HG03064 (cell line): ENCODE measurements around the gene FKBP1A.

Source experiments
- ATAC-seq: cut with Tn5 transposase; IDR thresholded peaks from one replicate; pipeline ENCODE4 v1.9.1; 2021; ENCODE audit warnings: low read depth; ENCODE audit not compliant: unreplicated experiment

FKBP1A gene

GRCh38 chr20:1335961-1336698 lies 56.7 kb downstream of the FKBP1A start:
- no peak for ATAC-seq

DNA sequence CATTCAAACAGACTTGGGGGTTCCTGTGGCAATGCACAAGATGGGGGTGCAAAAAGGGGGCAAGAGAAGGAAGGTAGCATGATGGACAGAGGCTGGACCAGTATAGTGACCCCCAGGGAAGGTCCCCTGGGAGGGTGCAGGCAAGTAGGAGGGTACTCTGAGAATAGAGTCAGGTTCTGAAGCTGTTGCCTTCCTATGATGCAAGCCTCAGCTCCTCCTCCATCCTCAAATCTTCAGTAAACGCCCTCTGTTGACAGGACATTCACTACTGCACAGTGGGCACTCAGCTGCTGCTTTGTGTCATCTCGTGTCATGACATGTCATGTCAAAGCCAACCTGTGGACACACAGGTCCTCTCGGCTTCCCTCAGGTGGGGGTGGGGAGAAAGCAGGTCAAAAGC lies 58.1 kb downstream of the FKBP1A start:
- no peak for ATAC-seq

DNA sequence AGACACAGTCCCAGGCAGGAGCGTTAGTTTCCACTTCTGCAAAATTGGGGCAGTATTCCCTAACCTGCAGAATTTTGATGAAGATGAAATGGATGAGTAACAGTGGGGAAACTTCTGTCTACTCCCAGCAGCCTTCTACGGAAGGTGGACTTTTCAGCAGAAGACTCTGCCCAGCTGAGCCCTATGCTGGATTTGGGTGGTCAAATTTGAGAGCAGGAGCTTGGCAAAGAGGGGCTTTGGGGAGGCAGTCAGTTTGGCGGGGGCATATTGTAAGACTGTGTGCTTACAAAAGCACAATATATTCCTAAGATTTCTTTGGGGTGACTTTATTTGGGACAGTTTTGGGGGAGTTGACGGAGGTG lies 58.5 kb downstream of the FKBP1A start:
- ATAC-seq, result no peak

- no peak for ATAC-seq
Observed at GRCh38 chr20:1333462-1334369, 59.1 kb downstream of the FKBP1A start.

DNA sequence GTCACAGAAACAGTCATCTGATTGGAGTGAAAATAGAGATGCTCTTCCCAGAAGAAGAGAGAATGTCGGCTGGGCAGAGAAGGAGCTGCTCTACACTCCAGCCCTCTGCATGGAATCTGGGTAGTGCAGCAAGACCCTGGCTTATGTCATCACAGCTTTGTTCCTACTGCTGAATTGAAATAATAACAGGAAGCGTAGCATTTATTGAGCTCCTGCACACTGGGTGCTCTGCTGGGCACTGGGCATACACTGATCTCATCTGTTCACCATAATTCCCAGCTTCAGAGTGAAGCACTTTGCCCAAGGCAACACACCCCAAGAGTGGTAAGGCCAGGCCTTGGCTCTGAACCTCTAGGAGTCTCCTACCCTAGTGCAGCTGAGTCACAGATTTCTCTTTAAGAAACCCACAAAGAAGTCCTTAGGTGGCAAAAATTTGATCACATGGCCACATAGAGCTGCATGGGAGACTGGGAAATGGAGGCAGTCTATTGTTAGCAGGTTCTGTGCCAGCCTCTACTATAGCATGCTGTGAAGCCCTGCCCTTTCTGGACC lies 60.0 kb downstream of the FKBP1A start:
- no peak for ATAC-seq

DNA sequence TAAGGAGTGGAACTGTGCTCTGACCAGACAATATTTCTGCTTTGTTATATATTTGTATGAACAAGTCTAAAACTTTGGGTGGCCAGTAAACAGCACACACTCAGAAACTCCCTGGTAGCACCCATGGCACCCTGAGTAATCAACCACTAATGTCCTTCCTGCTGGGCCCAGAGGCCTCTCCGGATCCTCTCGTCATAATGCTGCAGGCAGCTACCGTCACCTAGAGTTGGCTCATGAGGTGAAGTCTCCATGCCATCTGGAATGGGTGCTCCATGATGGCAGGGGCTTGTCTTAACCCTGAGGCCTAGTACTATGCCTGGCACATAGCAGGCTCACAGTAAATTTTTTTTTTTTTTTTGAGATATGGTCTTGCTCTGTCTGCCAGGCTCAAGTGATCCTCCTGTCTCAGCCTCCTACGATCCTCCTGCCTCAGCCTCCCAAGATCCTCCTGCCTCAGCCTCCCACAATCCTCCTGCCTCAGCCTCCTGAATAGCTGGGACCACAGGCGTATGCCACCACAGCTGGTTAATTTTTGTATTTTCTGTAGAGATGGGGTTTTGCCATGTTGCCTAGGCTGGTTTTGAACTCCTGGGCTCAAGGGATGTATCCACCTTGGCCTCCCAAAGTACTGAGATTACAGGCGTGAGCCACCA lies 60.9 kb downstream of the FKBP1A start:
- ATAC-seq, result no peak

GRCh38 chr20:1331101-1331500 lies 61.8 kb downstream of the FKBP1A start:
- no peak for ATAC-seq

GRCh38 chr20:1330075-1330830 lies 62.6 kb downstream of the FKBP1A start:
- no peak for ATAC-seq

DNA sequence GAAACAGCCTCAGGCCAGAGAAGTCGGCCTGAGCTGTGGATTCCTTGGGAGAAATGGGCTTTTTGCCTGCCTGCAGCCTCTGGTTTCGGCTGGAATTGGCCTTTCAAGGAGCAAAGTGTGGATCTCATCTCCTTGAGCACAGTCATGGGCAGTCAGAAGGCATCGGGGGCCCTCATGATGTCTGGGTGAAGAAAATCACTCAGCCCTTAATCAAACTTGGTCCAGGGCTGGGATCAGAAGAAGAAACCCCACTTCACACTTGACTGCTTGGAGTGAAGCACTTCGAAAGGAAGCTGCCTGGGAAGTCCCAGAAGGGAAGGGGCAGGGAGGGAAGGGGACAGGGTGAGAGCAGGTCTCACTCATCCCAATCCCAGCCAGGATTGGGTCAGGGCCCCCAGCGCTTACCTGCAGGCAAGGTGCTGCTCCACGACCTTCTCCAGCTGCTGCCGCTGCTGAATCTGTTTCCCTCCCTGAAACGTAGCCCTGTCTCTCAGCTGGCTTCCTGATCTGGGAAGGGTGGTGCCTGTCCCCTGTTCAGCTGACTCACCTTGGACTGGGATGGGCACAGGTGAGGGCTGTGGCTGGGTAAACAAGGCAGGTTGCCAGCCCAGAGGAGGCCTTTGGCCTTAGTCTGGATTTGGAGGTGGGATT lies 64.0 kb downstream of the FKBP1A start, which contains the start of gene SDCBP2:
TSS of gene SDCBP2 (minus strand) at position 460 of the 651 bp plus-strand sequence. CDS start 8,723 bp downstream, outside the sequence.
- no peak for ATAC-seq

DNA sequence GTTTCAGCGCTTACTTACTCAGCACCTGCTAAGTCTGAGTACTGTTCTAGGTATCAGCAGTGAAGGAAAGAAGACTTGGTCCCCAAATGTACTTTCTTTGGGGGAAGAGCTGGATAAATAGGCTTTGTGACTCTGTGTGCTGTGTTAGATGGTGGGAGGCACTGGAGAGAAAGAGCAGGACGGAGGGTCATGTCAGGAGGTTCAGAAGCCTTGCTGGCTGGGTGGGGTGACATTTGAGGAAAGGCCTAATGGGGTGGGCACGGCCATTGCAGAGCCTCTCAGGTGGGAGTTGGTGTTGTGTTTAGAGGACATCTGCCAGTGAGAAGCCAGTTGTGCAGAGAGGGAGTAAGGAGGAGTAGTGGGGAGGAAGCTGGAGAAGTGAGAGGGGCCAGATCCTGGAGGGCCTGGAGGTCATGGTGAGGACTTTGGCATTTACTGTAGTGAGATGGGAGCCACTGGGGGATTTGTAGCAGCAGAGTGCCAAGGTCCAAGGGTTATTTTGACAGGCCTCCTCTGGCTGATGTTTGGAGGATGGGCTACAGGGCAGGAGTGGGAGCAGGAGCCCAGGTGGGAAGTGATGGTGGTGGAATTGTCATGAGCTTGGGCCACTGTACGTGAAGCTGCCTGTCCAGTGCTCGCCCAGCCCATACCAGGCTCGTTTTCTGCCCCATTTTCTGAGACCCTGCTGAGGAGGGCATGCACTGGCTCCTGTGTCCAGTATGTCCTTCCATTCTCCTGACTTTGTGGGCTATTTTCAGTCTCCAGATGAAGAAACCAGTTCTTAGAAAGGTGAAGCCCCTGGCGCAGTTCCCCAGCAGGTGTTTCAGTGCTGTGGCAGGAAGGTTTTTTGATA lies 64.8 kb downstream of the FKBP1A start:
- ATAC-seq, result no peak

GRCh38 chr20:1327241-1327653 lies 65.6 kb downstream of the FKBP1A start:
- no peak for ATAC-seq

DNA sequence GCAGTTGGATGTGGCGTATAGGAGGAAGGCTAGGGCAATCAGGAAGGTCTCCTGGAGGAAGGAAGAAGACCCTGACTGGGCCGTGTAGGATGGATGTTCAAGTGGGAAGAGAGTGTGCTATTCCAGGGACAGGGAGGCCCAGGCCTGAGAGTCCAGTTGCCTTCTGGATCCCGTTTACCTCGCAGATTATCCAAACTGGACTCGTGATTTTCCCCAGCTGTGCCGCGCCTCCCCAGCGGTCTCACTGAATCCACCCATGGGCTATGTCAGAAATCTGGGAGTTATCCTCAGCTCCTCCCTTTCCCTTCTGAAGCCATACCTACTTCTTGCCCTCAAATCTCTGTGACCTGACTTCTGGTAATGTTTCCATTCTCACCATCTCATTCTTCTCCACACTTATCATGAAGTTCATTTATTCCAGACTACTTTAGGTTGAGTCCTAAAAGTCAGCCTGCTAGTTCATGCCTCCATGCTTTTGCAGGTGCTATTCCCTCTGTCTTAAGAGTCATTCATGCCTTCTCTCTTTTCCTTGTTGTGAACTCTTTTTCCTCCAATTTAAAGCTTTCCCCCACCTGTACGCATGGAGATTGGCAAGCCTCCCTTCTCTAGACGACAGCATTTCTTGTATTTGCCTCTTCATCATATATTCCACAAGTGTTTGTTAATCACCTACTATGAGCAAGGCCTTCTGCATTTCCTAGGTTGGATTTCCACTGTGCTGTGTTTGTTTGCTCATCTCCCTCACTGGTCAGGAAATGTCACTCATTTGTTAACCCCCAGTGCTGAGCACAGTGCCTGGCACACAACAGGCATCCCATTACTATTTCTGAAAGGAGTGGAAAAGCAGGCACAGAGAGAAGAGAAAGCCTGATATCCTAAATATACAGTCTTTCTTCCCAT lies 66.6 kb downstream of the FKBP1A start:
- ATAC-seq, result no peak

DNA sequence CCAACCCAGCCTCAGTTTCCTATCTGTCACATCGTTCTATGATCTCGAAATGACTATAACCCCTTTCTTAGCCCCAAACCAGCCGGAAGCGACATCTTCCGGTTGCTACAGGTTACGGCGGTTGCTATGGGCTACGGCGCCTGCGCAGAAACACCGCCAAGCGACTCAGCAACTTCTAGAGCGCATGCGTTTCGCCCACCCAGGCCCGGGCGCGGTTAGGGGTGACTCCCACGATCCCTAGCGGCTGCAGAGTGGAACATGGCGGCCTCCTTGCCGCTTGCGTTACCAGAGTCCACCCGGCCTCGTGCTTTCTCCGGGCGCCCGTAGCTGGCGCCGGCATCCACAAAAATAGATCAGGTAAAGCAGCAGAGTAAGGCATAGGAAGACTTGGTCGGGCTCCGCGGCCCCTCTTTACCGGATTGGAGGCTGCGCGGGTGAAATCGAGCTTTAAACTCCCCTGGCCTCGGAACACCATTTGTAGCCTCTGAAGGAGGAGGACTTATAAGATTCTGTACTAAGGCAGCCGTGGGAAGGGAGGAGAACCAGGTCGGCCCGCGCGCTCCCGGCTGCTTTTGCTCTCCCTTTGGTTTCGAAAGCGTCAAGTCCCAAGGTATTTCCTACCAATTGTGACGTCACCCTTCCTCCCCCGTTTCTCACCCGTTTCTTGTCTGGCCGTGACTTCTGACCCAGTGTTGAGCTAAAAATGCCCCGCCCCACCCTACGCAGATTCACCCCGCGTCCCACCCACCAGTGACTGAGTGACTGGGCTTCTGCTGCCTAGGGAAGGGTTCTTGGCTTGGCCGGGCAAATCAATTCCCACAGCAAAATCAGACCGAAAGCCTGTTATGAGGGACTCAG lies 67.5 kb downstream of the FKBP1A start:
- peak; percentile 81 for ATAC-seq

GRCh38 chr20:1324598-1325172 lies 68.2 kb downstream of the FKBP1A start:
- no peak for ATAC-seq

- no peak for ATAC-seq
Observed at GRCh38 chr20:1323830-1324597, 68.8 kb downstream of the FKBP1A start.

- ATAC-seq, result no peak
Observed at GRCh38 chr20:1323256-1323655, 69.6 kb downstream of the FKBP1A start.
